HEK293T (cell line): ENCODE measurements around the gene BSG.

Source experiments
- CTCF ChIA-PET: fragments of 350-600 bp; formaldehyde crosslinking; extraction: SDS; loops from one replicate; lab custom pipeline; 2021; ENCODE audit warnings: antibody characterized with exemption, inconsistent platforms; lab: Yijun Ruan, JAX
- POLR2A ChIA-PET: fragments of 350-600 bp; formaldehyde crosslinking; extraction: SDS; loops from one replicate; lab custom pipeline; 2020; ENCODE audit warnings: antibody characterized with exemption, inconsistent platforms; lab: Yijun Ruan, JAX
- DNase-seq: peaks from one replicate; pipeline ENCODE4 v3.0.0; 2012; ENCODE audit warnings: mixed read lengths; ENCODE audit errors: extremely low spot score
- ARNT ChIP-seq: fragments of 450-650 bp; IDR thresholded peaks from 2 replicates; pipeline ENCODE4 v1.6.1; 2017; ENCODE audit warnings: mild to moderate bottlenecking
- BHLHE40 ChIP-seq: fragments of 450-650 bp; IDR thresholded peaks from 2 replicates; pipeline ENCODE4 v1.6.1; 2016; ENCODE audit warnings: mild to moderate bottlenecking, moderate library complexity, borderline replicate concordance
- CTBP1 ChIP-seq: fragments of 450-650 bp; IDR thresholded peaks from 2 replicates; pipeline ENCODE4 v1.6.1; 2016; ENCODE audit warnings: borderline replicate concordance
- ELF4 ChIP-seq: fragments of 450-650 bp; IDR thresholded peaks from 2 replicates; pipeline ENCODE4 v1.6.1; 2017; ENCODE audit warnings: antibody characterized with exemption
- FOXA1 ChIP-seq: fragments of 450-650 bp; IDR thresholded peaks from 2 replicates; pipeline ENCODE4 v1.6.1; 2016; ENCODE audit warnings: mild to moderate bottlenecking
- FOXK2 ChIP-seq: fragments of 450-650 bp; IDR thresholded peaks from 2 replicates; pipeline ENCODE4 v1.6.1; 2016; ENCODE audit warnings: mild to moderate bottlenecking
- FOXM1 ChIP-seq: fragments of 450-650 bp; IDR thresholded peaks from 2 replicates; pipeline ENCODE4 v1.6.1; 2017; ENCODE audit warnings: mild to moderate bottlenecking, borderline replicate concordance
- HDGF ChIP-seq: fragments of 450-650 bp; IDR thresholded peaks from 2 replicates; pipeline ENCODE4 v1.6.1; 2017; ENCODE audit warnings: antibody characterized with exemption, borderline replicate concordance
- L3MBTL2 ChIP-seq: fragments of 450-650 bp; conservative IDR thresholded peaks from 2 replicates; pipeline ENCODE4 v1.6.1; 2016; ENCODE audit warnings: mild to moderate bottlenecking
- LEF1 ChIP-seq: fragments of 450-650 bp; IDR thresholded peaks from 2 replicates; pipeline ENCODE4 v1.6.1; 2017; ENCODE audit warnings: mild to moderate bottlenecking, borderline replicate concordance
- NFRKB ChIP-seq: fragments of 450-650 bp; IDR thresholded peaks from 2 replicates; pipeline ENCODE4 v1.6.1; 2016; ENCODE audit warnings: mild to moderate bottlenecking, moderate library complexity
- PKNOX1 ChIP-seq: fragments of 450-650 bp; IDR thresholded peaks from 2 replicates; pipeline ENCODE4 v1.6.1; 2016
- SP1 ChIP-seq: fragments of 450-650 bp; IDR thresholded peaks from 2 replicates; pipeline ENCODE4 v1.6.1; 2017
- SUZ12 ChIP-seq: fragments of 450-650 bp; IDR thresholded peaks from 2 replicates; pipeline ENCODE4 v1.6.1; 2016; ENCODE audit warnings: mild to moderate bottlenecking
- TARDBP ChIP-seq: fragments of 450-650 bp; IDR thresholded peaks from 2 replicates; pipeline ENCODE4 v1.6.1; 2016
- ZNF384 ChIP-seq: fragments of 450-650 bp; IDR thresholded peaks from 2 replicates; pipeline ENCODE4 v1.6.1; 2016

The BSG gene

GRCh38 chr19:594265-594870 lies 22.0 kb downstream of the BSG start:
- ChIA-PET CTCF (no interaction called here), POLR2A (no interaction called here)
- TF ChIP-seq LEF1 = no peak
- TF ChIP-seq ARNT = no peak
- no peak for TF ChIP-seq FOXK2
- DNase-seq = no peak

- ChIA-PET CTCF (no interaction called here), POLR2A (no interaction called here)
- no peak for DNase-seq
- TF ChIP-seq FOXM1 (no peak), ARNT (no peak), TARDBP (no peak), SP1 (no peak)
These were observed 23.2 kb downstream of the BSG start for GRCh38 chr19:595326-596262.

GRCh38 chr19:596263-596655 lies 23.9 kb downstream of the BSG start:
- CTCF ChIA-PET = no interaction called here
- POLR2A ChIA-PET = no interaction called here
- no peak for DNase-seq
- TF ChIP-seq ZNF384 = no peak
- no peak for TF ChIP-seq FOXK2
- no peak for TF ChIP-seq PKNOX1
- no peak for TF ChIP-seq BHLHE40
- no peak for TF ChIP-seq CTBP1
- no peak for TF ChIP-seq FOXM1
- TF ChIP-seq ARNT = no peak
- no peak for TF ChIP-seq FOXA1
- TF ChIP-seq TARDBP = no peak
- no peak for TF ChIP-seq SP1
- TF ChIP-seq NFRKB = no peak
- no peak for TF ChIP-seq L3MBTL2
- TF ChIP-seq SUZ12 = no peak
- no peak for TF ChIP-seq HDGF
- no peak for TF ChIP-seq LEF1
- TF ChIP-seq ELF4 = no peak

GRCh38 chr19:597406-598315 lies 25.3 kb downstream of the BSG start:
- POLR2A ChIA-PET = no interaction called here
- CTCF ChIA-PET = interaction anchor here (0.6 kb wide), 1 partner anchor 44 kb away, joined by 3 read pairs; no protein-coding TSS in a partner anchor
- TF ChIP-seq SP1 = no peak
- TF ChIP-seq L3MBTL2 = no peak
- peak; percentile 96 for TF ChIP-seq FOXM1
- no peak for TF ChIP-seq ARNT
- no peak for TF ChIP-seq ELF4
- no peak for DNase-seq

GRCh38 chr19:601310-601709 lies 28.9 kb downstream of the BSG start:
- no peak for DNase-seq
- ChIA-PET CTCF (no interaction called here), POLR2A (no interaction called here)
- TF ChIP-seq CTBP1 (no peak), HDGF (no peak), BHLHE40 (no peak), PKNOX1 (no peak), SUZ12 (no peak), NFRKB (no peak), FOXM1 (no peak), FOXA1 (no peak), SP1 (no peak)

GRCh38 chr19:601790-602189 lies 29.4 kb downstream of the BSG start:
- ChIA-PET CTCF (no interaction called here), POLR2A (no interaction called here)
- TF ChIP-seq ARNT = no peak
- no peak for TF ChIP-seq NFRKB
- no peak for TF ChIP-seq L3MBTL2
- no peak for TF ChIP-seq LEF1
- no peak for TF ChIP-seq SUZ12
- TF ChIP-seq SP1 = no peak
- TF ChIP-seq FOXM1 = no peak
- no peak for TF ChIP-seq CTBP1
- no peak for TF ChIP-seq HDGF
- TF ChIP-seq FOXA1 = no peak
- no peak for TF ChIP-seq PKNOX1
- no peak for TF ChIP-seq BHLHE40
- DNase-seq = no peak
